ENCODE results near the gene DENND1A.

Gene DENND1A

GRCh38 chr9:123425836-123426365, 504.0 kb downstream of the DENND1A start:
- no peak for DNase-seq (ENCODE audit: low read depth)

GRCh38 chr9:123425261-123425821, 504.6 kb downstream of the DENND1A start:
- DNase-seq (ENCODE audit: low read depth) = no peak

- DNase-seq (ENCODE audit: low read depth) = no peak
Observed at GRCh38 chr9:123424552-123425225, 505.2 kb downstream of the DENND1A start.

- no peak for DNase-seq (ENCODE audit: low read depth)
Observed at GRCh38 chr9:123424131-123424530, 505.8 kb downstream of the DENND1A start.

GRCh38 chr9:123423311-123423640, 506.6 kb downstream of the DENND1A start:
- DNase-seq (ENCODE audit: low read depth) = no peak

GRCh38 chr9:123422635-123423310, 507.2 kb downstream of the DENND1A start:
- DNase-seq (ENCODE audit: low read depth) = no peak

GRCh38 chr9:123421801-123422455, 508.0 kb downstream of the DENND1A start:
- no peak for DNase-seq (ENCODE audit: low read depth)

GRCh38 chr9:123421186-123421585, 508.7 kb downstream of the DENND1A start:
- DNase-seq (ENCODE audit: low read depth) = no peak

- no peak for DNase-seq (ENCODE audit: low read depth)
Observed at GRCh38 chr9:123420592-123421111, 509.3 kb downstream of the DENND1A start.

- no peak for DNase-seq (ENCODE audit: low read depth)
Observed at GRCh38 chr9:123419721-123420591, 510.0 kb downstream of the DENND1A start.

GRCh38 chr9:123419091-123419490, 510.8 kb downstream of the DENND1A start:
- no peak for DNase-seq (ENCODE audit: low read depth)

- no peak for DNase-seq (ENCODE audit: low read depth)
Observed at GRCh38 chr9:123418506-123418905, 511.4 kb downstream of the DENND1A start.

GRCh38 chr9:123418052-123418430, 511.9 kb downstream of the DENND1A start:
- no peak for DNase-seq (ENCODE audit: low read depth)

- DNase-seq (ENCODE audit: low read depth) = no peak
Observed at GRCh38 chr9:123417289-123418051, 512.5 kb downstream of the DENND1A start.

- DNase-seq (ENCODE audit: low read depth) = no peak
Observed at GRCh38 chr9:123416176-123416575, 513.8 kb downstream of the DENND1A start.

GRCh38 chr9:123414936-123415930, 514.7 kb downstream of the DENND1A start:
- DNase-seq (ENCODE audit: low read depth) = no peak

GRCh38 chr9:123414204-123414603, 515.7 kb downstream of the DENND1A start:
- no peak for DNase-seq (ENCODE audit: low read depth)

GRCh38 chr9:123412171-123412820, 517.6 kb downstream of the DENND1A start:
- DNase-seq (ENCODE audit: low read depth) = no peak

GRCh38 chr9:123411636-123412035, 518.3 kb downstream of the DENND1A start:
- DNase-seq (ENCODE audit: low read depth) = no peak

Measured in activated T-helper 9 cell treated with anti-CD3 and anti-CD28 coated beads, Interleukin-2, amount 50 U/mL, for 16 hours (primary cell).